GM12891 (cell line): Measurements from ENCODE around the gene ARHGEF1.

Source experiments
- POLR2A ChIP-seq: IDR thresholded peaks from 2 replicates; pipeline ENCODE4 v1.6.1; 2011; ENCODE audit warnings: low read depth, low read length, control low read depth
- POLR2AphosphoS5 ChIP-seq: IDR thresholded peaks from 2 replicates; pipeline ENCODE4 v1.6.1; 2011; ENCODE audit warnings: low read depth, low read length, control low read depth
- POU2F2 ChIP-seq: IDR thresholded peaks from 2 replicates; pipeline ENCODE4 v1.6.1; 2011; ENCODE audit warnings: low read depth, mild to moderate bottlenecking, control low read depth, low read length, moderate library complexity
- TAF1 ChIP-seq: IDR thresholded peaks from 2 replicates; pipeline ENCODE4 v1.6.1; 2011; ENCODE audit warnings: low read depth, low read length, control low read depth

- TF ChIP-seq POLR2A (no peak; the same call in 1 of the 2 replicates), POLR2AphosphoS5 (no peak), TAF1 (no peak; the same call in 1 of the 2 replicates), POU2F2 (no peak)
These were observed 21.7 kb upstream of the ARHGEF1 start for GRCh38 chr19:41861116-41861768.
